ENCODE data around the gene NTNG1. TPM values are rescaled to one million over a fixed set of nuclear protein-coding genes. Genes with fewer than 3 reads are reported as not detected.

Gene NTNG1
- total RNA-seq, 4 donors from 2014 or later = 0.41 to 1.3 TPM; not detected in 2

DNA sequence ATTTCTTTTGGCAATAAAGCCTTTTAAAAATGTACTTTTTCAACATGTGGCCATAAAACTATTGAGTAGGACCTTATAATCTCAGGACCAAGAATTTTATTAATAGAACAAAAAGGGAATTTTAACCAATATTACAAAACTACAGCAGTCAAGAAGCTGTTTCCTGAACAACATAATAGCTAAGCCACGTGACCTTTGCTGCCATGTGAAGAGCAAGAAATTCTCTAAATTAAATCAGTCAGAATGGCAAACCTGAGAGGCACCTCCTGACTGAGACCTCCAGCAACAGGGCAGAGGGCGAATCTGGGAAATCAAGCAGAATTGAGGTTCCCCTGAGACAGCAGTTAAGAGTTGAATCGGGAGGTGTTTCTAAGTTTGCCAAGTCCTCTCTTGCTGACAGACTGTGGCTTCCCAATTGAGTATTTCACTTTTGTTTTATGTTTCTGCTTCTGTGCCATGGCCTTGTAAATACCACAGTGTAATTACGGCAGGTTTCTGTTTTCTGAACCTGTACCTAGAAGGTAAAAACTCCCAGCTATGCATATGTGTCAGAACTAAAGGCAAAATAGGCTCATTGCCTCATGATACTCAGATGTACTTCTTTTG, 358.4 kb downstream of the NTNG1 start:
- intact Hi-C loops (cut with DNase I) = no loop called here
- H3K9me3 ChIP-seq = no peaks in the 10 kb centered on the region

DNA sequence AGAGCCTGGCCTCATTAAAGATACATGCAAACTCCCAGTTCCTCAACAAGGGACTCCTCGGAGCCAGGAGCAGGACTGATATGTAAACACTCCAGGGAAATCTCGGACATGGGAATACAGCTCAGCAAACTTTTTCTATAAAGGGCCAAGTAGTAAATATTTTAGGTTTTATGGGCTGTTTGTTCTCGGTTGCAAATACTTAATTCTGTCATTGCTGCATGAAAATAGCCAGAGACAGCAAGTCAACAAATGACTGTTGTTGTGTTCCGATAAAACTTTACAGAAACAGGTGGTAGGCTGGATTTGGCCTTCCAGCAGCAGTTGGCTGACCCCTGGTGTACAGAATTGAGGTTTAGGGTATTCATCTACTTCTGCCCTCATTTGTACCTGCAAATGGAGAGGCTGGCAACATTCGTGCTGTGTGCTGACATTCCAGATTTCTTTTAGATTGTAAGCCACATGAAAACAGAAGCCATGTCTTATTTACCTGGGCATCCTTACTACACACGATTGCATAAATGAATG, 360.3 kb downstream of the NTNG1 start:
- H3K27me3 ChIP-seq = no peaks in the 10 kb centered on the region
- DNase-seq = no peak
- no peak overlapping the region for H3K4me3 ChIP-seq
- H3K9me3 ChIP-seq = no peaks in the 10 kb centered on the region
- 77 to 80% methylated on average over 6 of the region's 6 CpGs for whole genome bisulfite sequencing, 2 donors
- intact Hi-C loops (cut with DNase I) = no loop called here
- no peak for TF ChIP-seq POLR2A (IDR thresholded peaks at IDR 0.05)
- no peak for TF ChIP-seq CTCF (IDR thresholded peaks at IDR 0.05)
- H3K36me3 ChIP-seq = no peaks in the 10 kb centered on the region
- H3K27ac ChIP-seq = no peak overlapping the region
- H3K4me1 ChIP-seq = no peaks in the 10 kb centered on the region

More for the DNA sequence above, 358.4 kb downstream of the NTNG1 start:
- Histone ChIP-seq H3K4me1 (no peaks in the 10 kb centered on the region), H3K27me3 (no peaks in the 10 kb centered on the region), H3K4me3 (no peak overlapping the region), H3K27ac (no peak overlapping the region), H3K36me3 (no peaks in the 10 kb centered on the region)
- no peak for DNase-seq
- 64 to 78% methylated on average over 4 of the region's 4 CpGs for WGBS, 2 donors
- no peak for TF ChIP-seq CTCF (IDR thresholded peaks at IDR 0.05)
- TF ChIP-seq POLR2A (IDR thresholded peaks at IDR 0.05) = no peak

- Histone ChIP-seq H3K27me3 (no peaks in the 10 kb centered on the region), H3K27ac (no peak overlapping the region), H3K9me3 (peaks cover 0 to 8% (median 0%) of the 10 kb centered on the region in 3 donors), H3K4me1 (no peaks in the 10 kb centered on the region), H3K4me3 (no peak overlapping the region), H3K36me3 (no peaks in the 10 kb centered on the region)
- 69 to 82% methylated on average over 4 of the region's 4 CpGs for WGBS, 2 donors
- intact Hi-C loops (cut with DNase I) = no loop called here
- DNase-seq = no peak
- no peak for TF ChIP-seq CTCF (IDR thresholded peaks at IDR 0.05)
- no peak for TF ChIP-seq POLR2A (IDR thresholded peaks at IDR 0.05)
Observed at GRCh38 chr1:107510347-107510746, 369.5 kb downstream of the NTNG1 start.

GRCh38 chr1:107512836-107513235, 372.0 kb downstream of the NTNG1 start:
- intact Hi-C loops (cut with DNase I) = no loop called here
- no peak overlapping the region for H3K4me3 ChIP-seq
- no peak for DNase-seq
- no peak for TF ChIP-seq POLR2A (IDR thresholded peaks at IDR 0.05)
- TF ChIP-seq CTCF (IDR thresholded peaks at IDR 0.05) = no peak
- H3K9me3 ChIP-seq = peaks cover 0 to 8% (median 0%) of the 10 kb centered on the region in 3 donors
- WGBS, 2 donors = 51 to 52% methylated on average over 2 of the region's 2 CpGs
- H3K36me3 ChIP-seq = no peaks in the 10 kb centered on the region
- no peaks in the 10 kb centered on the region for H3K27me3 ChIP-seq
- H3K4me1 ChIP-seq = no peaks in the 10 kb centered on the region
- H3K27ac ChIP-seq = no peak overlapping the region

DNA sequence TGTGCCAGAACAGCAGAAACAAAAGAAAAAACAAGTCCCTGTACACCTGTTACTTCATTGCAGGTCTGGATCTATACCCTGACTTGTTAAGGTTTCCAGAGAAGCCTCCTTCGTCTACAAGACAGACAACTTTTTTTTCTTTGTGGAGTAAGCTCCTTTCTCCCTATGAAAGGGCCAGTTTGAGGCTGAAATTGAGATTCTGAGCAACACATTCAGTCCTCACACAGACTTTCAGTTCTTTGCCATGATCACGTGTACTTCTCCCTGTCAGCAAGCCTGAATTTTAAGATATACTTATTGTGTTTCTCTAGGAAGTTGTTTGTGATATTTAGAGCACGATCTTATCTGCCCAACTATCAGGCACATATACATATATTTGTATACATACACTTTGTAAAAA, 374.0 kb downstream of the NTNG1 start:
- intact Hi-C loops (cut with DNase I) = no loop called here
- Histone ChIP-seq H3K27me3 (no peaks in the 10 kb centered on the region), H3K9me3 (peaks cover 0 to 8% (median 0%) of the 10 kb centered on the region in 3 donors), H3K4me1 (no peaks in the 10 kb centered on the region), H3K4me3 (no peak overlapping the region), H3K27ac (no peak overlapping the region), H3K36me3 (no peaks in the 10 kb centered on the region)
- TF ChIP-seq POLR2A (IDR thresholded peaks at IDR 0.05) (no peak), CTCF (IDR thresholded peaks at IDR 0.05) (no peak)
- 72 to 85% methylated on average over 3 of the region's 3 CpGs for WGBS, 2 donors
- DNase-seq = no peak

All from esophagus squamous epithelium (tissue), 5 donors.